EL (cell line): ENCODE results near the gene ZNF469.

ENCODE experiments used
- DNase-seq: peaks from one replicate; pipeline ENCODE4 v3.0.0-alpha.2; 2016

ZNF469 gene

GRCh38 chr16:88380619-88381018 lies 2.1 kb upstream of the ZNF469 start:
- no peak for DNase-seq

GRCh38 chr16:88381820-88382451 lies 823 bp upstream of the ZNF469 start:
- no peak for DNase-seq

GRCh38 chr16:88383401-88384221 lies 852 bp downstream of the ZNF469 start:
- peak; percentile 58 for DNase-seq

- no peak for DNase-seq
Measured at GRCh38 chr16:88384222-88385111, 1.7 kb downstream of the ZNF469 start.

GRCh38 chr16:88385112-88385594 lies 2.4 kb downstream of the ZNF469 start:
- DNase-seq = no peak

- no peak for DNase-seq
Measured at GRCh38 chr16:88385831-88386815, 3.4 kb downstream of the ZNF469 start.

- no peak for DNase-seq
Measured at GRCh38 chr16:88387180-88387765, 4.5 kb downstream of the ZNF469 start.

GRCh38 chr16:88387941-88388627 lies 5.3 kb downstream of the ZNF469 start:
- DNase-seq = peak; percentile 22

GRCh38 chr16:88389191-88389590 lies 6.4 kb downstream of the ZNF469 start:
- no peak for DNase-seq

GRCh38 chr16:88389621-88390160 lies 6.9 kb downstream of the ZNF469 start:
- DNase-seq = no peak

GRCh38 chr16:88390265-88390664 lies 7.5 kb downstream of the ZNF469 start:
- DNase-seq = no peak

- DNase-seq = no peak
Measured at GRCh38 chr16:88390735-88391134, 8.0 kb downstream of the ZNF469 start.

- DNase-seq = no peak
Measured at GRCh38 chr16:88391144-88391850, 8.5 kb downstream of the ZNF469 start.

- no peak for DNase-seq
Measured at GRCh38 chr16:88392111-88392510, 9.4 kb downstream of the ZNF469 start.

- DNase-seq = no peak
Measured at GRCh38 chr16:88392616-88393015, 9.9 kb downstream of the ZNF469 start.

- no peak for DNase-seq
Measured at GRCh38 chr16:88393034-88393433, 10.3 kb downstream of the ZNF469 start.

- no peak for DNase-seq
Measured at GRCh38 chr16:88393571-88393970, 10.8 kb downstream of the ZNF469 start.

- no peak for DNase-seq
Measured at GRCh38 chr16:88394426-88394825, 11.7 kb downstream of the ZNF469 start.

- no peak for DNase-seq
Measured at GRCh38 chr16:88395669-88396584, 13.2 kb downstream of the ZNF469 start.
